Measurements from ENCODE around the gene TMEM86B. TPM values are rescaled to one million over a fixed set of nuclear protein-coding genes. Genes with fewer than 3 reads are reported as not detected.
A peak's percentile ranks its signal among the peaks of the same experiment; 100 is the strongest.

Gene TMEM86B
- polyA plus RNA-seq, 1 of the 3 experiments (the other 2 are of a cell fraction): 3.0 TPM

DNA sequence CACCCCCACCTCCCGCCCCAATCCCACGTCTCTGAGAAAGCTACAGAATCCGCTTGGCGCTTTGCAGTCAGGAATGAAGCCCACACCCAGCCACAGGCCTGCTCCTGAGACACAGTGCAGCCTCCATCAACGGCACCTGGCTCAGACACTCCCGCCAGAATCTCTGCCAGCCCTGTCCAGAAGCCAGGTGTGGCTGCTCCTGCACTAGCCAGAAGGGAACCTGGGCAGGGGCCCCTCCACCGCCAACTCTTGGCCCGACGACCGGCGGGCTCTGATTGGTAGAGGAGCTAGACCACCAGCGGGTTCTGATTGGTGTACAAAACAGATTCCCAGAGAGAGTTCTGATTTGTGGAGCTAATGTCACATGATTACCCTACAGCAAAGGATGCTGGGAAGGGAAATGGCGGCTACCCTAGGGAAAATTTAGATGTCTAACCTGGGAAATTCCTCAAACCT is 33.1 kb upstream of the TMEM86B start (continued):
- TF ChIP-seq RFX5 (IDR thresholded peaks at IDR 0.05; ENCODE audit: low read length) (no peak), CHD2 (IDR thresholded peaks at IDR 0.05; ENCODE audit: low read length, partially characterized antibody) (no peak), SMC3 (IDR thresholded peaks at IDR 0.05; ENCODE audit: low read depth, low read length) (no peak), FOXM1 (IDR thresholded peaks at IDR 0.05; ENCODE audit: low read depth) (no peak)

DNA sequence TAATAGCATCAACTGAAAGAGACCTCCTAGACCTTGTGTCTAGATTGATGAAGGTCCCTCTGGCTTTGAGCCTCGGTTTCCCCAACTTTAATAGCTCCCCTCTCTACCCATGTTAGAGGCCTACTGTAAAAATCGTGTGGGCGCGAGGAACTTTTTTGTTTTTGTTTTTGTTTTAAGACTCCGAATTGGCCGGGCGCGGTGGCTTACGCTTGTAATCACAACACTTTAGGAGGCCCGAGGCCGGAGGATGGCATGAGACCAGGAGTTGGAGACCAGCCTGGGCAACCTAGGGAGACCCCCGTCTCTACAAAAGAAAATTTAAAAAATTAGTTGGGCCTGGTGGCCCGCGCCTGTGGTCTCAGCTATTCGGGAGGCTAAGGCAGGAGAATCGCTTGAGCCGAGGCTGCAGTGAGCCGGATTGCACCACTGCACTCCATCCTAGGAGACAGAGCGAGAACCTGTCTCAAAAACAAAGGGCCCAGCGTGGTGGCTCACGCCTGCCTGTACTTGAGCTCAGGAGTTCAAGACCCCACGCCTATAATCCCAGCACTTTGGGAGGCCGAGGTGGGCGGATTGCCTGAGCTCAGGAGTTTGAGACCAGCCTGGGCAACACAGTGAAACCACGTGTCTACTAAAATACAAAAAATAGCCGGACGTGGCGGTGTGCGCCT is 31.1 kb upstream of the TMEM86B start:
- TF ChIP-seq, protein P1, sequence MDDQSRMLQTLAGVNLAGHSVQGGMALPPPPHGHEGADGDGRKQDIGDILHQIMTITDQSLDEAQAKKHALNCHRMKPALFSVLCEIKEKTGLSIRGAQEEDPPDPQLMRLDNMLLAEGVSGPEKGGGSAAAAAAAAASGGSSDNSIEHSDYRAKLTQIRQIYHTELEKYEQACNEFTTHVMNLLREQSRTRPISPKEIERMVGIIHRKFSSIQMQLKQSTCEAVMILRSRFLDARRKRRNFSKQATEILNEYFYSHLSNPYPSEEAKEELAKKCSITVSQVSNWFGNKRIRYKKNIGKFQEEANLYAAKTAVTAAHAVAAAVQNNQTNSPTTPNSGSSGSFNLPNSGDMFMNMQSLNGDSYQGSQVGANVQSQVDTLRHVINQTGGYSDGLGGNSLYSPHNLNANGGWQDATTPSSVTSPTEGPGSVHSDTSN (IDR thresholded peaks at IDR 0.05): no peak
- 0 out of 2 replicates have a peak, but pooled peaks have one; percentile 10 for TF ChIP-seq GATA2 (CRISPR knock-in tag; IDR thresholded peaks at IDR 0.05)
- Histone ChIP-seq H3K4me3 (ENCODE audit: low read depth in 2 of 2, low read length in 1 of 2) (peak overlapping the region; percentile 43 to 57), H2AFZ (ENCODE audit: low read depth) (peak overlapping the region; percentile 69), H3K27ac (ENCODE audit: low read depth in 2 of 2, low read length in 1 of 2) (peak overlapping the region; percentile 84 to 98), H3K9me2 (no peaks in the 10 kb centered on the region), H3K4me2 (peak overlapping the region; percentile 74), H3K9ac (peak overlapping the region; percentile 79), H3K36me3 (replicated peaks in 1 of 2; ENCODE audit: control insufficient read depth in 1 of 2, insufficient read depth in 2 of 2, low read length in 1 of 2) (peaks cover 0 to 4% of the 10 kb centered on the region in 2 experiments), H3F3A (replicated peaks; ENCODE audit: insufficient read depth) (peaks cover 2% of the 10 kb centered on the region), H3K27me3 (ENCODE audit: insufficient read depth) (no peaks in the 10 kb centered on the region), H4K20me1 (ENCODE audit: insufficient read depth) (peaks cover 35% of the 10 kb centered on the region), H3K9me3 (no peaks in the 10 kb centered on the region), H3K4me1 (ENCODE audit: control insufficient read depth in 1 of 2, insufficient read depth in 2 of 2, low read depth in 1 of 2, low read length in 1 of 2) (peaks cover 17 to 26% of the 10 kb centered on the region in 2 experiments; a peak in 3 of 4 replicates), H3K79me2 (ENCODE audit: insufficient read depth) (peaks cover 40% of the 10 kb centered on the region)
- CTCF ChIA-PET: interaction anchor here (0.7 to 2.2 kb wide), 11 partner anchors 19 to 159 kb away, joined by 3 to 7 read pairs (median 5); partner anchors contain the start of genes DNAAF3 and TMEM86B
- WGBS (ENCODE audit: low lambda C conversion rate): 52% methylated on average over 28 of the region's 29 CpGs
- POLR2A ChIA-PET: interaction anchor here (0.7 to 2.3 kb wide), 12 partner anchors 9 to 148 kb away, joined by 3 to 19 read pairs (median 7); partner anchors contain the start of genes HSPBP1, KMT5C, SYT5 and TMEM86B
- DNase-seq: no peak

DNA sequence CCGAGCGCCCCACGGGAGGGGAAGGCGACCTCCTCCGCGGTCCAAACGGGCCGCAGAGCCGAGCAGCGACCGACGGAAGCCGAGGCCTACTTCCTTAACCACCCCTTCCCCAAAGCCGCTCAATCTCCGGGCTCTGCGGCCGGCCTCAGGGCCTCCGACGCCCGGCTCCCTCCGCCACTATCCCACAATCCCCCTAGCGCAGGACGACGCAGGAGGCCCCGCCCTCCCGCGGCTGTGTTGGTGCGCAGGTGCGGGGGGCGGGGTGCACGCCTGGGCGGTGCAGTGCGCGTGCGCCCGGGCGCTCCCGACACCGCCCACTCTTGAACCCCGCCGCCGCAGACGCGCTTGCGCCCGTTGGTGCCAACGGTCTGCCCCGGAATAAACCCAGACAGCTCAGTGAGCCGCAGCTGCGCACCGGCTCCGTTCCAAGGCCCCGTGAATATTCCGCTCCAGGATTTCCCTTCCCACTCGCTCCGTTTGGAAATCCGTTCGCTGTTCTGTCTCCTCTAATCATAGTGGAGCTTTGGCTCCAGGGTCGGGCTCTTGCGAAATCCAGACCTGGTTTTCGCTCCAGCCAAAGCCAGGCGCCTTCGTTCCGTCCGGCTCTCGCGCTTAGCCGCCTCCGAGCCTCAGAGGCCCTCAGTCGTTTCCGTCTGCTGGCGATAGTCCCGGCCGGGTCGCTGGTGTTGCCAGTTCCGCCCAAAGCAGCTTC is 30.4 kb upstream of the TMEM86B start, which contains the start of gene PPP6R1:
Gene PPP6R1 (minus strand): TSS at position 190 of the 712 bp plus-strand sequence. CDS start 11,914 bp downstream, outside the sequence.
- under 1% methylated on average over 23 of the region's 76 CpGs for WGBS (ENCODE audit: low lambda C conversion rate)
- peak; percentile 100 for DNase-seq
- CTCF ChIA-PET: interaction anchor here (1.2 to 2.2 kb wide), 8 partner anchors 19 to 118 kb away, joined by 3 to 6 read pairs (median 5); partner anchors contain the start of genes DNAAF3 and TMEM86B
- TF ChIP-seq EZH2phosphoT487 (IDR thresholded peaks at IDR 0.05; ENCODE audit: borderline replicate concordance, low read depth) (no peak), SMC3 (IDR thresholded peaks at IDR 0.05; ENCODE audit: low read depth, low read length) (peak; percentile 37), SIN3A (IDR thresholded peaks at IDR 0.05; ENCODE audit: borderline replicate concordance, low read depth, low read length) (peak; percentile 95), JUND (IDR thresholded peaks at IDR 0.05) (peak; percentile 96), MXI1 (IDR thresholded peaks at IDR 0.05; ENCODE audit: low read depth, low read length) (peak; percentile 70), MEF2A (IDR thresholded peaks at IDR 0.05; ENCODE audit: borderline replicate concordance, low read depth) (peak; percentile 54; the same call in 1 of the 2 replicates), TAF1 (IDR thresholded peaks at IDR 0.05; ENCODE audit: borderline replicate concordance, low read depth, low read length) (peak; percentile 95), FOXM1 (IDR thresholded peaks at IDR 0.05; ENCODE audit: low read depth) (0 out of 2 replicates have a peak, but pooled peaks have one; percentile 29)
- TF ChIP-seq, protein P2, sequence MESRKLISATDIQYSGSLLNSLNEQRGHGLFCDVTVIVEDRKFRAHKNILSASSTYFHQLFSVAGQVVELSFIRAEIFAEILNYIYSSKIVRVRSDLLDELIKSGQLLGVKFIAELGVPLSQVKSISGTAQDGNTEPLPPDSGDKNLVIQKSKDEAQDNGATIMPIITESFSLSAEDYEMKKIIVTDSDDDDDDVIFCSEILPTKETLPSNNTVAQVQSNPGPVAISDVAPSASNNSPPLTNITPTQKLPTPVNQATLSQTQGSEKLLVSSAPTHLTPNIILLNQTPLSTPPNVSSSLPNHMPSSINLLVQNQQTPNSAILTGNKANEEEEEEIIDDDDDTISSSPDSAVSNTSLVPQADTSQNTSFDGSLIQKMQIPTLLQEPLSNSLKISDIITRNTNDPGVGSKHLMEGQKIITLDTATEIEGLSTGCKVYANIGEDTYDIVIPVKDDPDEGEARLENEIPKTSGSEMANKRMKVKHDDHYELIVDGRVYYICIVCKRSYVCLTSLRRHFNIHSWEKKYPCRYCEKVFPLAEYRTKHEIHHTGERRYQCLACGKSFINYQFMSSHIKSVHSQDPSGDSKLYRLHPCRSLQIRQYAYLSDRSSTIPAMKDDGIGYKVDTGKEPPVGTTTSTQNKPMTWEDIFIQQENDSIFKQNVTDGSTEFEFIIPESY (IDR thresholded peaks at IDR 0.05; ENCODE audit: borderline replicate concordance, low read depth): peak; percentile 87
- TF ChIP-seq, protein P1 (IDR thresholded peaks at IDR 0.05): peak; percentile 94
- TF ChIP-seq, protein P3, sequence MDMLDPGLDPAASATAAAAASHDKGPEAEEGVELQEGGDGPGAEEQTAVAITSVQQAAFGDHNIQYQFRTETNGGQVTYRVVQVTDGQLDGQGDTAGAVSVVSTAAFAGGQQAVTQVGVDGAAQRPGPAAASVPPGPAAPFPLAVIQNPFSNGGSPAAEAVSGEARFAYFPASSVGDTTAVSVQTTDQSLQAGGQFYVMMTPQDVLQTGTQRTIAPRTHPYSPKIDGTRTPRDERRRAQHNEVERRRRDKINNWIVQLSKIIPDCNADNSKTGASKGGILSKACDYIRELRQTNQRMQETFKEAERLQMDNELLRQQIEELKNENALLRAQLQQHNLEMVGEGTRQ (IDR thresholded peaks at IDR 0.05; ENCODE audit: borderline replicate concordance, low read depth, low read length): no peak

More for the DNA sequence above, 30.4 kb upstream of the TMEM86B start, which contains the start of gene PPP6R1:
- Histone ChIP-seq H3K4me1 (ENCODE audit: control insufficient read depth in 1 of 2, insufficient read depth in 2 of 2, low read depth in 1 of 2, low read length in 1 of 2) (peaks cover 17 to 26% of the 10 kb centered on the region in 2 experiments; a peak in 3 of 4 replicates), H3K9me2 (no peaks in the 10 kb centered on the region), H4K20me1 (ENCODE audit: insufficient read depth) (peaks cover 42% of the 10 kb centered on the region), H2AFZ (ENCODE audit: low read depth) (peak within 1 kb of the TSS; percentile 69), H3K9ac (peak within 1 kb of the TSS; percentile 90), H3K4me3 (ENCODE audit: low read depth in 2 of 2, low read length in 1 of 2) (peak within 1 kb of the TSS; percentile 87 to 94), H3K36me3 (replicated peaks in 1 of 2; ENCODE audit: control insufficient read depth in 1 of 2, insufficient read depth in 2 of 2, low read length in 1 of 2) (peaks cover 0 to 4% of the 10 kb centered on the region in 2 experiments), H3K79me2 (ENCODE audit: insufficient read depth) (peaks cover 47% of the 10 kb centered on the region), H3K27me3 (ENCODE audit: insufficient read depth) (no peaks in the 10 kb centered on the region), H3K27ac (ENCODE audit: low read depth in 2 of 2, low read length in 1 of 2) (peak within 1 kb of the TSS; percentile 84 to 98), H3K4me2 (peak within 1 kb of the TSS; percentile 96), H3F3A (replicated peaks; ENCODE audit: insufficient read depth) (peaks cover 2% of the 10 kb centered on the region), H3K9me3 (no peaks in the 10 kb centered on the region)
- POLR2A ChIA-PET: interaction anchor here (0.7 to 2.3 kb wide), 11 partner anchors 10 to 148 kb away, joined by 3 to 19 read pairs (median 7); partner anchors contain the start of genes HSPBP1, KMT5C, SYT5 and TMEM86B
